Smooth muscle cell (in vitro differentiated cells): Measurements from ENCODE around the gene ZGLP1. TPM values are rescaled to one million over a fixed set of nuclear protein-coding genes. Genes with fewer than 3 reads are reported as not detected.

ENCODE experiments used
- DNase-seq: peaks from one replicate; lab custom pipeline; 2025; ENCODE audit not compliant: unreplicated experiment; lab: John Stamatoyannopoulos, UW
- H2AFZ ChIP-seq: fragments of 200-600 bp; sonication (generic); 2 replicates; pipeline ENCODE4 v1.6.0; 2016; ENCODE audit warnings: antibody characterized with exemption, low read depth, mild to moderate bottlenecking
- H3F3A ChIP-seq: fragments of 200-600 bp; sonication (generic); 2 replicates; pipeline ENCODE4 v1.6.0; 2017; ENCODE audit warnings: antibody characterized with exemption, low read depth
- H3K27ac ChIP-seq: fragments of 200-600 bp; sonication (generic); 2 replicates; pipeline ENCODE4 v1.5.1; 2016; ENCODE audit warnings: low read depth, mild to moderate bottlenecking
- H3K27me3 ChIP-seq: fragments of 200-600 bp; sonication (generic); 2 replicates; pipeline ENCODE4 v1.6.1; 2016; ENCODE audit warnings: low read depth, mild to moderate bottlenecking
- H3K36me3 ChIP-seq: fragments of 200-600 bp; sonication (generic); 2 replicates; pipeline ENCODE4 v1.5.1; 2016; ENCODE audit warnings: low read depth
- H3K4me1 ChIP-seq: fragments of 200-600 bp; sonication (generic); 2 replicates; pipeline ENCODE4 v1.5.1; 2016; ENCODE audit warnings: low read depth
- H3K4me2 ChIP-seq: fragments of 200-600 bp; sonication (generic); 2 replicates; pipeline ENCODE4 v1.6.0; 2016; ENCODE audit warnings: mild to moderate bottlenecking
- H3K4me3 ChIP-seq: fragments of 200-600 bp; sonication (generic); 2 replicates; pipeline ENCODE4 v1.5.1; 2016; ENCODE audit warnings: mild to moderate bottlenecking
- H3K79me2 ChIP-seq: fragments of 200-600 bp; sonication (generic); 2 replicates; pipeline ENCODE4 v1.6.0; 2016; ENCODE audit warnings: low read depth, mild to moderate bottlenecking
- H3K9ac ChIP-seq: fragments of 200-600 bp; sonication (generic); 2 replicates; pipeline ENCODE4 v1.6.0; 2016; ENCODE audit warnings: low read depth
- H3K9me3 ChIP-seq: fragments of 200-600 bp; sonication (generic); replicated peaks from 2 replicates; pipeline ENCODE4 v1.5.1; 2016; ENCODE audit warnings: low read depth
- H4K20me1 ChIP-seq: fragments of 200-600 bp; sonication (generic); 2 replicates; pipeline ENCODE4 v1.6.0; 2016; ENCODE audit warnings: low read depth
- WGBS: methylation state at CpG from one replicate; pipeline ENCODE4 v1.1.7; 2016; ENCODE audit warnings: low lambda C conversion rate; 5-methylcytosine and 5-hydroxymethylcytosine counted together
- polyA plus RNA-seq: library from polyadenylated mRNA; unstranded; fragments of >200 nt; fragmentation: Nextera tagmentation; extraction: Ambion mirVana; gene quantifications from 2 replicates; pipeline ENCODE4 v1.2.1, GENCODE V29; 2016
- total RNA-seq: library from RNA; depleted of rRNA; stranded (reverse); fragments of >200 nt; gene quantifications from 2 replicates; pipeline ENCODE4 v1.2.3, GENCODE V29; 2014
- TF ChIP-seq, protein P1 (sequence below): fragments of 200-600 bp; sonication (generic); IDR thresholded peaks from 2 replicates; pipeline ENCODE4 v1.5.1; 2017; ENCODE audit warnings: borderline replicate concordance, mild to moderate bottlenecking, antibody characterized with exemption; ENCODE audit not compliant: insufficient read depth, poor library complexity, severe bottlenecking

The ZGLP1 gene
- total and polyA plus RNA-seq, 2 experiments from 2014 or later = 2.9 to 4.8 TPM

DNA sequence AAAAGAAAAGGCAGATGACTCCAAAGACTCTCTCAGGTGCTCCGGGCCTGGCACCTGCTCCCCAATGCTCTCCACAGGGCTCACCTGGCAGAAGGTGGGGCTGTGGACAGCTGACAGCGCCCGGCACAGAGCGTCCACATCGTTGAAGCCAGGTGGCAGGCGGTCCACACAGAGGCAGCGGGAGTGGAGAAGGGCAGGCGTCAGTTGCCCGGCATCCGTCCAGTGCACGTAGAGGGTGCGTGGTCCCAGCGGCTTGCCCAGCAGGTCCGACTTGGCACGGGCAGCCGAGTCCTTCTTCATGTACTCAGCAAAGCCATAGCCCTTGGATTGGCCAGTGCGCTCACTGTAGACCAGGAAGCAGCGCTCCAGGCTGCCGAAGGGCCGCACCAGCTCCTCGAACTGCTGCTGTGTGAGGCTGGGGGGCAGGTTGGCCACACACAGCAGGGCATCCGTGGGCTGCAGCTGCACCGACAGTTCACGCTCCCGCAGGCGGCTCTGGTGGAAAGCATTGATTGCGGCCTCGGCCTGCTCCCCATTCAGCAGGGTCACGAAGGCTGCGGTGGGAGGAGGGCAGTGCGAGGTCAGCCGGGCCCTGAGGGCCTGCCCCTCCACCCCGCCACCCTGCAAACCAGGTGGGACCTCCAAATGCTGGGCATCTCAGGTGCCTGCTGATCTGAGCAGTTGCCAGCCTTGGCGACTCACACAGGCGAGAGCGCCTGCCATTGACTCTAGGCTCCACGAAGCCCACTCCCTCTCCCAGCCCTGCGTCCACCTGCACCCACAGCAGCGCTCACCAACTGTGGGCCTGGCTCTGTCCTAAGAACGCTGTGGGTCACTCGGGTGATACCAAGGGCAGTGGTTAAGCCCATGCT is 19.2 kb upstream of the ZGLP1 start:
- Histone ChIP-seq H3K4me3 (no peak overlapping the region), H3K9ac (no peak overlapping the region), H3F3A (no peaks in the 10 kb centered on the region), H3K4me1 (peaks cover 8% of the 10 kb centered on the region), H3K79me2 (peaks cover 26% of the 10 kb centered on the region), H3K36me3 (no peaks in the 10 kb centered on the region), H2AFZ (no peak overlapping the region), H3K4me2 (no peak overlapping the region), H4K20me1 (peaks cover 65% of the 10 kb centered on the region), H3K27me3 (no peaks in the 10 kb centered on the region), H3K27ac (no peak overlapping the region), H3K9me3 (no peaks in the 10 kb centered on the region)
- TF ChIP-seq, protein P1, sequence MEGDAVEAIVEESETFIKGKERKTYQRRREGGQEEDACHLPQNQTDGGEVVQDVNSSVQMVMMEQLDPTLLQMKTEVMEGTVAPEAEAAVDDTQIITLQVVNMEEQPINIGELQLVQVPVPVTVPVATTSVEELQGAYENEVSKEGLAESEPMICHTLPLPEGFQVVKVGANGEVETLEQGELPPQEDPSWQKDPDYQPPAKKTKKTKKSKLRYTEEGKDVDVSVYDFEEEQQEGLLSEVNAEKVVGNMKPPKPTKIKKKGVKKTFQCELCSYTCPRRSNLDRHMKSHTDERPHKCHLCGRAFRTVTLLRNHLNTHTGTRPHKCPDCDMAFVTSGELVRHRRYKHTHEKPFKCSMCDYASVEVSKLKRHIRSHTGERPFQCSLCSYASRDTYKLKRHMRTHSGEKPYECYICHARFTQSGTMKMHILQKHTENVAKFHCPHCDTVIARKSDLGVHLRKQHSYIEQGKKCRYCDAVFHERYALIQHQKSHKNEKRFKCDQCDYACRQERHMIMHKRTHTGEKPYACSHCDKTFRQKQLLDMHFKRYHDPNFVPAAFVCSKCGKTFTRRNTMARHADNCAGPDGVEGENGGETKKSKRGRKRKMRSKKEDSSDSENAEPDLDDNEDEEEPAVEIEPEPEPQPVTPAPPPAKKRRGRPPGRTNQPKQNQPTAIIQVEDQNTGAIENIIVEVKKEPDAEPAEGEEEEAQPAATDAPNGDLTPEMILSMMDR = no peak
- no peak for DNase-seq
- WGBS = 98% methylated on average over 41 of the region's 41 CpGs

DNA sequence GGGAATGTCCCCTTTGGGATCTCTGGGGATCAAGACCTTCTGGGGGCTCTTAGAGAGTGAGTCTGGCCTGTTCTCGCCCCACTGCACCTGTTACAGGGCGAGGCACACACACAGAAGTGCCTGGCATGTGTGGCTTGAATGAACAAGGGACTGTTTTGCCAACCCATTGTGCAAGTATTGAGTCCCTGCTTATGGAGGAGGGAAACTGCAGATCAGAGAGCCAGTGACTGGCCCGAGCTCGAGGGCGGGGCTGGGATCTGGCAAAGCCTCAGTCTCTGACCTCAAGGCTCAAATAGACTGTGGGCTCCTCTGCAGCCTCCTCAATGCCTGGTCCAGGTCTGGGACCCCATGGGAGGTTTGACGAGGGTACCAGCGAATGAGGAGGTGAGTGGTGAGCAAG is 18.2 kb upstream of the ZGLP1 start:
- H3F3A ChIP-seq = no peaks in the 10 kb centered on the region
- peaks cover 63% of the 10 kb centered on the region for H4K20me1 ChIP-seq
- WGBS = 97% methylated on average over 7 of the region's 7 CpGs
- no peak overlapping the region for H3K9ac ChIP-seq
- no peak overlapping the region for H3K4me3 ChIP-seq
- peaks cover 22% of the 10 kb centered on the region for H3K79me2 ChIP-seq
- H3K27ac ChIP-seq = no peak overlapping the region
- DNase-seq = no peak
- no peaks in the 10 kb centered on the region for H3K36me3 ChIP-seq
- no peaks in the 10 kb centered on the region for H3K27me3 ChIP-seq
- TF ChIP-seq, protein P1 = no peak
- H2AFZ ChIP-seq = no peak overlapping the region
- H3K4me1 ChIP-seq = peaks cover 8% of the 10 kb centered on the region
- H3K9me3 ChIP-seq = no peaks in the 10 kb centered on the region
- no peak overlapping the region for H3K4me2 ChIP-seq

DNA sequence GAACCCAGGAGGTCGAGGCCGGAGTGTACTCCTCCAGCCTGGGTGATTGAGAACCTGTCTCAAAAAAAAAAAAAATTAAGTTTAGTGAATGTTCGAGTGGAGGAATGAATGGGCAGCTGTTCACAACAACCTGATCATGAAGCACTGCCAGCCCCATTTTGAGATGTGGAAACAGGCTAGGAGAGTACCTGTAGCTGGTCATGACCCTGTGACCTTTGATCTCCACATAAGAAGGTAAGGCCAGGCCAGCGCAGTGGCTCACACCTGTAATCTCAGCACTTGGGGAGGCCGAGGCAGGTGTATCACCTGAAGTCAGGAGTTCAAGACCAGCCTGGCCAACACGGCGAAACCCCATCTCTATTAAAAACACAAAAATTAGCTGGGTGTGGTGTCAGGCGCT is 16.1 kb upstream of the ZGLP1 start:
- Histone ChIP-seq H3K4me3 (no peak overlapping the region), H3K79me2 (peaks cover 5% of the 10 kb centered on the region), H3K4me2 (no peak overlapping the region), H2AFZ (no peak overlapping the region), H3K27me3 (no peaks in the 10 kb centered on the region), H3K4me1 (no peaks in the 10 kb centered on the region), H3K27ac (no peak overlapping the region), H3K36me3 (no peaks in the 10 kb centered on the region), H3F3A (no peaks in the 10 kb centered on the region), H3K9ac (no peak overlapping the region), H3K9me3 (no peaks in the 10 kb centered on the region), H4K20me1 (peaks cover 45% of the 10 kb centered on the region)
- 95% methylated on average over 8 of the region's 8 CpGs for WGBS
- TF ChIP-seq, protein P1 = no peak
- no peak for DNase-seq
